Osteoblast (primary cell): ENCODE data around the gene SH2D3A. TPM values are rescaled to one million over a fixed set of nuclear protein-coding genes. Genes with fewer than 3 reads are reported as not detected.

Source experiments
- DNase-seq: peaks from one replicate; pipeline ENCODE4 v3.0.0; 2011; ENCODE audit warnings: low spot score, mixed read lengths; ENCODE audit not compliant: insufficient read length; ENCODE audit errors: missing footprints
- H2AFZ ChIP-seq: 2 replicates; pipeline ENCODE4 v1.6.0; 2011; ENCODE audit warnings: mild to moderate bottlenecking, low read length
- H3K27ac ChIP-seq: 2 replicates; pipeline ENCODE4 v1.5.1; 2011; ENCODE audit warnings: mild to moderate bottlenecking, low read depth, low read length, moderate library complexity
- H3K27me3 ChIP-seq: 2 replicates; pipeline ENCODE4 v1.6.0; 2012; ENCODE audit warnings: mild to moderate bottlenecking, control low read depth, inconsistent platforms, low read length, moderate library complexity; ENCODE audit not compliant: insufficient read depth
- H3K36me3 ChIP-seq: 2 replicates; pipeline ENCODE4 v1.5.1; 2011; ENCODE audit warnings: mild to moderate bottlenecking, low read length, control low read depth, moderate library complexity; ENCODE audit not compliant: insufficient read depth
- H3K4me1 ChIP-seq: 2 replicates; pipeline ENCODE4 v1.5.1; 2011; ENCODE audit warnings: mild to moderate bottlenecking, low read length, control low read depth, moderate library complexity; ENCODE audit not compliant: insufficient read depth
- H3K4me2 ChIP-seq: 2 replicates; pipeline ENCODE4 v1.6.0; 2011; ENCODE audit warnings: mild to moderate bottlenecking, low read length; ENCODE audit not compliant: insufficient read depth
- H3K4me3 ChIP-seq: fragments of 200-600 bp; sonication (generic); 3 replicates; pipeline ENCODE4 v1.5.1; 2012; ENCODE audit warnings: mild to moderate bottlenecking, low read length, inconsistent platforms; ENCODE audit not compliant: insufficient read depth
- H3K79me2 ChIP-seq: 2 replicates; pipeline ENCODE4 v1.6.0; 2012; ENCODE audit warnings: mild to moderate bottlenecking, low read length, control low read depth, inconsistent platforms; ENCODE audit not compliant: insufficient read depth
- H3K9me3 ChIP-seq: 2 replicates; pipeline ENCODE4 v1.5.1; 2011; ENCODE audit warnings: low read depth, low read length, control low read depth
- H4K20me1 ChIP-seq: 2 replicates; pipeline ENCODE4 v1.6.0; 2012; ENCODE audit warnings: mild to moderate bottlenecking, low read length, control low read depth; ENCODE audit not compliant: insufficient read depth
- CTCF ChIP-seq: IDR thresholded peaks from 2 replicates; pipeline ENCODE4 v1.5.1; 2011; ENCODE audit warnings: mild to moderate bottlenecking, low read depth, low read length, moderate library complexity; ENCODE audit errors: extremely low read depth
- total RNA-seq: library from RNA; depleted of rRNA; stranded (reverse); fragments of >200 nt; gene quantifications from 2 replicates; pipeline ENCODE4 v1.2.3, GENCODE V29; 2012

Gene SH2D3A
- total RNA-seq, 1 donor, result not detected

- TF ChIP-seq CTCF, result no peak
- no peak overlapping the region for H2AFZ ChIP-seq
- no peaks in the 10 kb centered on the region for H3K79me2 ChIP-seq
- H3K27me3 ChIP-seq, result peaks cover 18% of the 10 kb centered on the region
- DNase-seq, result peak; percentile 54
- no peaks in the 10 kb centered on the region for H4K20me1 ChIP-seq
- H3K9me3 ChIP-seq, result no peaks in the 10 kb centered on the region
- no peaks in the 10 kb centered on the region for H3K4me1 ChIP-seq
- no peaks in the 10 kb centered on the region for H3K36me3 ChIP-seq
- no peak overlapping the region for H3K4me2 ChIP-seq
- H3K27ac ChIP-seq, result no peak overlapping the region
- H3K4me3 ChIP-seq, result no peak overlapping the region
These were observed 55.0 kb downstream of the SH2D3A start for GRCh38 chr19:6712231-6712630.

- peaks cover 18% of the 10 kb centered on the region for H3K27me3 ChIP-seq
- H4K20me1 ChIP-seq, result no peaks in the 10 kb centered on the region
- peak; percentile 58 for DNase-seq
- no peak overlapping the region for H3K27ac ChIP-seq
- no peaks in the 10 kb centered on the region for H3K4me1 ChIP-seq
- no peaks in the 10 kb centered on the region for H3K36me3 ChIP-seq
- H3K4me3 ChIP-seq, result no peak overlapping the region
- no peaks in the 10 kb centered on the region for H3K9me3 ChIP-seq
- TF ChIP-seq CTCF, result no peak
- no peaks in the 10 kb centered on the region for H3K79me2 ChIP-seq
- H2AFZ ChIP-seq, result no peak overlapping the region
- H3K4me2 ChIP-seq, result no peak overlapping the region
These were observed 55.6 kb downstream of the SH2D3A start for GRCh38 chr19:6711605-6712004.

- H3K36me3 ChIP-seq, result no peaks in the 10 kb centered on the region
- peaks cover 18% of the 10 kb centered on the region for H3K27me3 ChIP-seq
- no peaks in the 10 kb centered on the region for H3K9me3 ChIP-seq
- no peak overlapping the region for H2AFZ ChIP-seq
- no peak for DNase-seq
- H3K4me2 ChIP-seq, result no peak overlapping the region
- no peaks in the 10 kb centered on the region for H4K20me1 ChIP-seq
- no peaks in the 10 kb centered on the region for H3K4me1 ChIP-seq
- no peak for TF ChIP-seq CTCF
- H3K27ac ChIP-seq, result no peak overlapping the region
- no peak overlapping the region for H3K4me3 ChIP-seq
- H3K79me2 ChIP-seq, result no peaks in the 10 kb centered on the region
These were observed 56.2 kb downstream of the SH2D3A start for GRCh38 chr19:6711078-6711361.

- no peak overlapping the region for H3K27ac ChIP-seq
- H3K4me2 ChIP-seq, result no peak overlapping the region
- H3K79me2 ChIP-seq, result no peaks in the 10 kb centered on the region
- peak; percentile 83 for DNase-seq
- no peaks in the 10 kb centered on the region for H4K20me1 ChIP-seq
- H3K4me3 ChIP-seq, result no peak overlapping the region
- H2AFZ ChIP-seq, result no peak overlapping the region
- no peaks in the 10 kb centered on the region for H3K9me3 ChIP-seq
- no peaks in the 10 kb centered on the region for H3K36me3 ChIP-seq
- H3K27me3 ChIP-seq, result peaks cover 18% of the 10 kb centered on the region
- TF ChIP-seq CTCF, result no peak
- no peaks in the 10 kb centered on the region for H3K4me1 ChIP-seq
These were observed 56.8 kb downstream of the SH2D3A start for GRCh38 chr19:6710273-6711077.
